Stimulated activated CD4-positive, alpha-beta T cell treated with anti-CD3 and anti-CD28 coated beads, Interleukin-4, amount 100 ng/mL, for 1 hour (primary cell): ENCODE results near the gene NTRK2.
"Not testable (repeated sequence)": the region's sequence is repeated elsewhere in the genome, so short reads cannot be mapped to it uniquely, and the experiment has no call there.

Source experiments
- DNase-seq: peaks from one replicate; pipeline ENCODE4 v3.0.0-alpha.2; 2020

NTRK2 gene

DNA sequence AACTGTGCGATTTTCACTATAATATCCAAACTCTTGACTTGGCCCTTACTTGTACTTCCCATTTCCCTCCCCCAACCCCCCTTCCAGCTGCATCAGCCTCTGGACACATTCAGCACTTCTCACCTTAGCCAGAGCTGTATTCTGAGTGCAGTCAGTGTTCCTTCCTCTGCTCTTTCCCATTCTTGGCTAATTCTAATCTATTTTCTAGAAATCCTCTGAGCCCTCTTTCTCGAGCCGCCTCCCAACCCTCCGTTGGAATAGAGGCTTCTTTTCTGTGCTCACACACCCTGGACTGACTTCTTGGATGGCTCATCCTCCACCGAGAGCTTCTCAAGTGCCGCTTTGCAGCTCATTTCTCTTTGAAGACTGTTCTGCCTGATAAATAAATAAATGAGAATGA lies 188.8 kb downstream of the NTRK2 start:
- DNase-seq: no peak

DNA sequence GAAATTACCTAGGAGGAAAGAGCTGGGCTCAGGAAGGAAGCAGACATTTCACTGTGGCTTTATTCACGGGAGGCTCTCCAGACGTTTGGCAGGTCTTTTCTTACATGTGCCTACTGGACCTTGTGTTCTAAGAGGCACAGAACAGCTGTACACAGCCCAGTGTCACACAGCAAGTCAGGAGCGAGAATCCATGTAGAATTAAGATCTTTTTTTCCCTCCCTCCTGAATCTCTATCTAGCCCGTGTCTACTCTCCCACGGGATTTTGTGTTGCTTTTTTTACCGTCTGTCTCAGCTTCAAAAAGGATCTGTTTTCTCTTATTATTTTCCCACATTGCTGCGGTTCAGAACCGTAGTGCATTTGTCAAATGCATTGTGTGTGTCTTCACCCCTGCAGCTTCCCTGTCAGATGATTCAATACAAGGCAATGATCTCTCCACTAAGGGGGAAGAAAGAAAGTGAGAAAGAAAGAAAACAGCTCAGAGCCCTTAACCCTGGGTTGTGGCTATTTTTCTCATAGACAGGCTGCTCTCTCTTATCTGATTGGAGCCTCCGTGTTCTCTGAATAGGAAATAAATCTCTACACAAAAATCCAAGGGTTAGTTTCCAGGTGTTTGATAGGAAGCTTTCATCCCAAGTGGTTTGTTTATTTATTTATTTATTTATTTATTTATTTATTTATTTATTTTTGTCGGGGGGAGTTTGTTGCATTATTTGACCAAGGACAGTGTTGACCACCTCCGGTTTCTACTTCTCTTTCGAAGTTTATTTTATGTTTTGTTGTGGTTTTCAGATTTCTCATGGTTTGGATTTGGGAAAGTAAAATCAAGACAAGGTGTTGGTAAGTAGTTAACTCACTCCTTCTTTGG lies 191.0 kb downstream of the NTRK2 start:
- no peak for DNase-seq

DNA sequence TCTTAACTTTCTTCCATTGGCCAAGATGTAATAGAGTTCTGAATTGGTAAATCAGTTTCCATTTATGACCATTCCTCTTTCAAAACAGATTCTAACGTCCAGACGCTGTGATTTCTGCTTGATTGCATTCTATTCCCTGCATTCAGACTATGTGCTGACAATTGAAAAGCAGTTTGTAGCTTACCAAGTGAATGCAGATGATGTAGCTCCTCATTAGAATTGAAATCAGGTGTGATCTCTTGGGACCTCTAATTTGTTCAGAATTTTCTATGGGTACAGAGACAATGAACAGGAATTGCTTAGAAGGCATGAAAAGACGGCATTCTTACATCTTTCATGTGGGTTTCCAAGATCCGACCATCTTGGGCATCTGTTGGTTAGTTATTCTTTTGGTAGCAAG lies 191.9 kb downstream of the NTRK2 start:
- DNase-seq: no peak

DNA sequence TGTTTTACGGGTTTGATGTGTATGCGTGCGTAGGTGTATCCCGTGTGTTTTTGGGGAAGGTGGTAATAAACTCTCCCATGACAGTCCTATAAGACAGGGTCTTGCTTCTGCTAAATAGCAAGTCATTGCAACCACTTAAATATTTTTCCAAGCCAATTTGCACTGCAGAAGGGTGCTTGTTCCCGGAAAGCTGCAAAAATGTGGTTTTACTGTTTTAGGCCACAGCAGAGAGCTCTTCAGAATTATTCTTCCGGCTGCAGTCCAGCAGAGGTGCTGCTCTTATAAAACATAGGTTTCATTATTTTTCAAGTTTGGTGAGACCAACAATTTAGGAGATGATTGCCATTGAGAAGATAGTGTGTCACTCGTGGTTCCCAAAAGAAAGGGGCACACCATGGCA lies 192.8 kb downstream of the NTRK2 start:
- DNase-seq: no peak

DNA sequence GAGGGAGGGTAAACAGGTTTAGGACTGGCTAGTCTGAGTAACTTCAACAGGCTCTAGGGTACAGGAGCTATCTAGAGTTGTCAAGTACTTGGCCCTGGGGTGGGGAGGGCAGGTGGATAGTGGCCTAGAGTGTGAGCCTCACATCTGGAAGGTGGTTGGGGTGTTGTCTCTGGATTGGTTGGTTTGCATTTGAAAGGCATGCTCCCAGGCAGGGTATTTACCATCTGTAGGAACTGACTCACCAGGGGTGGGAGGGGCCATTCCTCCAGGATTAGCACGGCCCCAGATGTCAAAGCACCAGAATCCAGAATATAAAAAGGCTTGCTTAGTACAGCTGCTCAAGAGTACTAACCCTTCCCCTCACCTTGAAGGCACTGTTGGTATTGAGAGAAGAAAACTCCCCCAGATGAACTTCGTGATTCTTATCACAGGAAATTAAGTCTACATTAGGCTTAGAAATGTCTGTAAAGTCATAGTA lies 193.3 kb downstream of the NTRK2 start:
- no peak for DNase-seq

DNA sequence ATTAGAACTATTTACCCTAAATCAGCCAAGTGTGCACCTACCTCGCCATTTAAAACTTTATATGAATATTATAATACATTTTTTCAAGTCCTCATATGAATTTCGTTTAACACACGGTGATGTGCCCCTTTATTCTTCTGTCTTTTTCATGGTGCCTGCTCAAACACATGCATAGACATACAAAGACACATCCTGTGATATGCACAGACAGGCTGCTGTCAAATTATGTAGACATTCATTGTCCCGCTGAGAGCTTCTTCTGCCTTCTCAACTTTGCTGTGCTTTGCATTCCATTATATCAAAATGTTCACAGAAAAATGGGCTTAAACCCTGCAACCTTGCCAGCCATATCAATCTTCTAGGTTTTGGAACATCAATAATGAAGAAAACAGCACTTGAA lies 193.8 kb downstream of the NTRK2 start:
- no peak for DNase-seq

DNA sequence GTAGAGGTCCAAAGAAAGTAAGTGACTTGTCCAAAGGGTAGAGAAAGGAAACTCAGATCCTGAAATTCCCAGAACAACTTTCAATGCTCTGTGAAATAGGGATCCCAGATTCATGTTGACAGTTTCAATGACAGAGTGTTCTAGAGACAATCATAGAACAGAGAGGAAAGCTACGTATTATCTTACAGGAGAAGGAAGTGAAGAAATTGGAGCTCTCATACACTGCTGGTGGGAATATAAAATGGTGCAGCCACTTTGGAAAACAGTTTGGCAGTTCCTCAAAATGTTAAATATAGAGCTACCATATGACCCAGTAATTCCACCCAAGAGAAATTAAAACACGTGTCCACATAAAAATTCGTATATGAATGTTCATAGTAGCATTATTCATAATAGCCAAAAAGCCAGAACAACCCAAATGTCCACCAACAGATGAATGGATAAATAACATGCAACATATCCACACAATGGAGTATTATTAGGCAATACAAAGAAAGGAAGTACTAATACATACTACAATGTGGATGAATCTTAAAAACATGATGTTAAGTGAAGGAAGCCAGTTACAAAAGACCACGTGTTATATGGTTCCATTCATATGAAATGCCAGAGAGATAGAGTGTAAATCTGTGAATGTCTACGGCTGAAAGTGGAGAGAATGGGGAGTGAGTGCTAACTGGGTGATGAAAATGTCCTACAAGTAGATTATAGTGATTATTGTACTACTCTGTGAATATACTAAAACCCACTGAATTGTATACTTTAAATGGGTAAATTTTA lies 197.1 kb downstream of the NTRK2 start:
- DNase-seq: no peak

DNA sequence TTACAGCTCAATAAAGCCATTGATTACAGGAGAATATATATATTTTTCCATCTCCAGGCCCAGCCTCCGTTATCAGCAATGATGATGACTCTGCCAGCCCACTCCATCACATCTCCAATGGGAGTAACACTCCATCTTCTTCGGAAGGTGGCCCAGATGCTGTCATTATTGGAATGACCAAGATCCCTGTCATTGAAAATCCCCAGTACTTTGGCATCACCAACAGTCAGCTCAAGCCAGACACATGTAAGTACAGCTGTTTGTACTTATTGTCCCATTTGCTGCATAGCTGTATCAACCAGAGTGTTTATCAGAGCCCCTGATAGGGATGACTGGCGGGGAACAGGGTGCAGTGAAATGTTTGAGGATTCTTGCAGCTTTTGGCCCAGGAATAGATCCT lies 197.7 kb downstream of the NTRK2 start:
- DNase-seq: no peak

DNA sequence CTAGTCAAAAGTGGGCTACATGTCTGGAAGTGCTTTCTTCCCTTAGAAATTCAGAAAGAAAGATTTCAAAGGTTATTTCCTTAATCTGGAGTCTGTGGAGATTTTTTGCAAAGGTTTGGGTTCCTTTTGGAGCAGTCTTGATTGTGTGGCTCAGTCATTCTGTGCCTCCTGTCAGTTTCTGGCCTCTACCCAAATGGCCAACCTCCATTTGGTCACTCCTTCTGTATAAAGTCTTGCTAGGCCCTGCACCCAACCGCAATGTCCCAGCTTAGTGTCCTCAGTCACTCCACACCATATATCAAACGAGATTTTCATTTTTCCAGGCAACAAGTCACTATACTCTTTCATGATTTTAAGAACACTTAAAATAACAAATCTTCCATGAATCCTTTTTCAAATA lies 199.6 kb downstream of the NTRK2 start:
- no peak for DNase-seq

DNA sequence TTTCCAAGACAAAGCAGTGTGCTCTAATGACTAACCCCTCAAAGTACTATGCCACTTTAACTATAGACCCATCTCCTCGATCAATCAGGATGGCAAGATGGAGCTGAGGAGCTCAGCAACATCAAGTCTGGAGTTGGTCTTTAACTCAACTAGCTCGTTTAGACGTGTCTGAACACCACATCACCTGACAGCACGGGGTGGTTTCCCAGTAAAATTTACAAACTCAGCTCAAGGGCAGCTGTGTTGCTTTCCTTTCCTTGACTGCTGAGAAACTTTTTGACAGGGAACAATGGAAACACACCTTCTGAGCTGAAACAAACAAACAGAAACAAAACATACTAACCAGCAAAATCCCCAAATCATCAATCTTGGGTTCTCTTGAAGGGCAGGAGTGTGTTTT lies 202.5 kb downstream of the NTRK2 start:
- no peak for DNase-seq

DNA sequence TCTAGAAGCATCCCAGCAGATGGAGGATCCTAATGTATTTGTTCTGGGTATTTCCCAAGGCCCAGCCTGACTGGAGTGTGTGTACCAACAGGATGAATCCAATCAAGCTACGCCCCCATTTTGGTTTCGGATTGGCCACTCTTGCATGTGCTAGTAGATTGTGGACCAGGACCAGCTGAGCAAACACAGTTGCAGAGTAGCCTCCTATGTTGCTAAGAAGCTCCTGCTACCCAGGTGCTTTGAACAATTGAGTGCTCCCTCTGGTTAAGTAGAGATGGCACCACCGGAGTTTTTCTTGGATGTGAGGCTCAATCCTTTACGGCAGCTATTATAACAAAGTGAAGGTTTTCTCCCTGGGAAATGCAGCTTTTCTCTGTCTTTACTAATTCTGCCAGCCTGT lies 204.5 kb downstream of the NTRK2 start:
- no peak for DNase-seq

DNA sequence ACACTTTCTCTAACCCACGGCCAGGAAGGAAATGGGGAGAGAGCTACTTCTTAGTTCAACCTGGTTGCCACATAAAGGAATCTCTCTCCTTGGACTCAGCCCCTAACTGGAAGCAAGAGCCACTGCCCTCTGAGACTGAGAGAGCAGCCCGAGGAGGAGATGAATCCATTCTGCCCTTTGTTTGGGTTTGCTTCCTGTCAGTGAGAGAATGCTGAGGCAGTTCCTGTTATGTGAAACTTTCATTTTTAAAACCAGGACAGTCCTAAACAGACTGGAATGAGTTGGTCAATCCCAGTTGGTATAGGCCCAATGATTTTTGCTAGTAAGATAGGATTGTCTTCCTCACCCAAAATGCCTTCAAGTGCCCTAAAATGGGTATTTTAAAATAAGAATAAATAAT lies 205.1 kb downstream of the NTRK2 start:
- DNase-seq: no peak

DNA sequence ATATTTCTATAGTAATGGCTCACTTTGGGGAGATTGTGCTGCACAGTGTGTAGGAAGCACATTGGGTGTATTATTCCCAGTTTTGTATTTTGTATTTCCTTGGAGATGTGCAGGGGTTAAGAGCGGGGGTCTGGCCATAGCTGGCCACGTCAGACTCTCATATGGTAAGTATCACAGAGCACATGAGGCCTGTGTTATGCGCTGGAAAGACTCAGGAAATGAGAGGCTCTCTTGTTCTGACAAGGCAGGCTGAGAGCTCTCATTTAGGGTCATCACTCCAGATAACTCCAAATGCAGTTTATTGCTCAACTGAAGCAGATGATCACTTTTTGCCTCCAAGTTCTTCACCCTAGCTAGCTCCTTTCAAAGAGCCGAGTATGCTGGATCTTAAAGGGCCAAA lies 205.7 kb downstream of the NTRK2 start:
- no peak for DNase-seq

DNA sequence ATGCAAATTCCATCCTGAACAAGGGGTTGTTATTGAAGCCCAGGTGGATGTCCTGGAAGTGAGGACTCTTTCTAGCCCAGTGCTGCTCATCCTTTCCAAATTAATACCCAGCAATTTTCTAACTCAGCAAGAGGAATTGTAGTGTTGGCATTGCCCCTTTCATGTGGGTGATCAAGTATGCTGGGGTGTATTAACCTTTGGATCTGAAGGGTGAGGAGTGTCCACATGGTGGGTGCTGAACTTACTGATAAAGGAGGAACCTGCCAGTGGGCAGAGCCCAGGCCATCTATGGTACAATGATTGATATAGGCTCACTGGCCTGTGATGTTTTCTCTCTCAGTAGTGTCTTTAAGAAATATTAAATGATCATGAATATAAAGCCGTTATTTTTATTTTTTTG lies 210.1 kb downstream of the NTRK2 start:
- no peak for DNase-seq

DNA sequence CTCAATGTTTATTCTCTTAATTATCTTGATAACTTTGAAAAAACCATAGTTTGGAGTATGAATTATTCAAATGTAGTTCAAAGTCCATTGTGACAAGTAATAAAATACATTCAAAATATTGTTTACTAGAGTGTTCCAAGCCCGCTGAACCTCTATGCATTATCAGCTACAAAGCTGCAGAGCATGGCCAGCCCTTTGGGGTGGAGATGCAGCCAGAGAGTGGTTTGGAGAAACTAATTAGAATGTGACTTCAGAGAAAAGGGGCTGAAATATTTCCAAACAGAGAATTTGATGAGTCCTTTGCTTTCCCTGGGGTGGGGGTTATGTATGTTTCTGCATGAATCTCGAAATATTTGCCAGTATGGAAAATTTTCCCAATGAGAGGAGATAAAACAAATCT lies 211.3 kb downstream of the NTRK2 start:
- DNase-seq: no peak

DNA sequence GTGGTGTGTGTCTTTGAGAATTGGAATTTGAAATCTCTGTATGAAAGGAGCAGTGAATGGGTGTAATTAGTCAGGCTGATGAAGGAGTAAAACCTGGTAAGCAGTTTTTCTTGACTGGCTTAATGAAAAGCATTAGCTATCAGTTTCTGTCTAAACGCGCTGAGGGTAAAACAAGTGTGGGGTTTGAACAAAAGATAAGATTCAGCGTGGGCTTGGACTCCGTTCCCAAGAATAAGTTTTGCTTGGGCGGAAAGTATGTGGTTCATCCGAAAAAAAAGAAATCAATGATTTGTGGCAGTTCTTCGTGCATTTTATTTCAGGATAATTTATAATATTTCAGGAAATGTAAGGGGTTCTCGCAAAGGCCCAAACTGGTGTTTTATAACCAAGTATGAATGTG lies 217.3 kb downstream of the NTRK2 start:
- DNase-seq: no peak

DNA sequence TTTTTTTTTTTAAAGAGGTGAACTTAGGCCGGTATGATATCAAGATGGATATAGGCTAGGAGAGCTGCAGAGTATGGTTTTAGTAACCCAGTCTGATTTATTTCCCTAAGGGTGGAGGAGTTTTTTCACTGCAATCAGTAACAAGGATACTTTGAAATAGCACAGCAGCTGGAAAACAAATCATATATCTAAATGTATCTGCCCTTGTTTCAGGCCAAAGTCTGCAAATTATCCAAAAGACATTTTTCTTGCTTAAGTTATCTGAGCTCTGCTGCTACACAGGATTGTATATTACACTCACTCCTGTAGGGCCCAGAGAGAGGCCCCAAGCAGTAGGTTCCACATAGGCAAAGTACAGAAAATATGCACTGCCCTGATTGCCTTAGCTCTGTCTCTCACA lies 222.4 kb downstream of the NTRK2 start:
- no peak for DNase-seq

DNA sequence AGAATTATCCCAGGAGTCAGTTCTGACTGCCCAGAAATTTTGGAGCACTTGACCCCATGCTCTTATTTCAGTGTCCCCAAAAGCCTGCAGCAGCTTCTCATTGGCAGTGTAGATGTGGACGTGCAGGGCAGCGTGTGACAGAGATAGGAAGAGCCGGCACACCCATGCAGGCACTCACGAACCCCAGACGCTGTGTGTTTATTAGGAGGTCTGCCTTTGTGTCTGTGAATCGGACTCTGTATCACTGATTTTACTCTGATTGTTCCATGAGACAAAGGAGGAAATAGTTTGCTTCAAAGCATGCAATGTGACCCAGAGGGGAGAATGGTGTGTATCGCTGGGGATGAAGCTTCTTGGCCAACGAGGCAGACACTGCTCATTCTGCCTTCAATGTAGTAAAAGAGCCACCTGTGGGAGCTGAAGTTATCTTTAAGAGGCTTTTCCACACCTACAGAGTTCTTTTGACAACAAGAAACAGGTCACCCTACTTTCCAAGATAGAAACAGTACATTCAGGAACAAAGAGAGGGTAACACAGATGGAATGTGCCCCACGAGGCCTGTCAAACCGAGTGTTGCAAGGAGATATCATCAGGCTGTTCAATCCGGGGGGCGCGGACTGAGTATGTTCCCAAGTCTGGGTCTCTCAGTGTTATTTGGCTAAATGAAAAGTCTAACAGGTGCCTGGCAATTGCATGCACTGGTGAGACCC lies 224.0 kb downstream of the NTRK2 start:
- DNase-seq: no peak

DNA sequence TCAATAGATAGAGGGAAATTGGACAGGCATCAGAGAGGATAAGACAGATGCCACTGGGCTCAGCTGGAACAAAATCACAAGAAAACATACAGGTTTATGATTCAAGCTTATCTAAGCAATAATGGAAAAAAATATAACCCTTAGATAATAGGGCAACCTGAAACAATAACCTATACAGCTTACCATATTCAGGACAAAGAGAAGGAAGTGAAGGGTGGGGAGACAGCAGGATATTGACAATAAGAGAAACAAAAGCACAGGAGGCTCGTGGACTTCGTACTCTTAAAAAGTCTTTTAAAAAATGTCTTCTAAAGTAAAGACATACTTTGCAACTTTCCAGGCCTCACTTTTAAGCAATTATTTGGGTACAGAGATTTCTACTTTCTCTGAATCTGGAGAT lies 225.3 kb downstream of the NTRK2 start:
- no peak for DNase-seq

DNA sequence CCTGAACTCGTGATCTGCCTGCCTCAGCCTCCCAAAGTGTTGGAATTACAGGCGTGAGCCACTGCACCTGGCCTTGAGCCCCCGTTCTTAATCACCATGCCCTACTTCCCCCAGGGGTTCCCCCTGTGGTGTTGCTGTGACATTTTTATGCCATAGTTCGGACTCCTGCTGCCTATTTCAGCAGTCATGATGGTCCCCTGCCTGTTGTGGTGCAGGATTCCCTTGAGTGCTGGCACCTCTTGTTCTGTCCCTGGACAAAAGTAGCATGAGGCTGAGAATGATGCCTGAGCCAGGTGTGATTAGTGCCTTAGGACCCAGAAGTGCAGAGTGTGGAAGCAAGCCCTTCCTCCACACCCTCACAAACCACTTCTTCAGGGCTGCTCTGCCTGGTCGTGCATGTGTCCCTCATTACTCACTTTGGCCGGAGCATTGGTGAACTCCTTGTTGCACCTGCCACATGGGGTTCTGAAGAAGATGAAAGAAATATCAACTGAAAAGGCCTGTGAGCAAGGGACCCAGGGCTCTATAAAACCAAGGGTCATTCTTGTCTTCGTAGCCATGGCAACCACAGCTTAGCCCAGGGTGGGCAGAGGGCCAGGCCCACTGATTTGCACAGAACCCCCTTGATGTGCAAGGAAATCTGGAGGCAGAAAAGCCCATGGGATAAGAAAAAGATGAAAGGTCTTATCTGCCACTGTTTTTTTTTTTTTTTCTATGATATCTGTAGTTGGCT lies 228.0 kb downstream of the NTRK2 start:
- no peak for DNase-seq

DNA sequence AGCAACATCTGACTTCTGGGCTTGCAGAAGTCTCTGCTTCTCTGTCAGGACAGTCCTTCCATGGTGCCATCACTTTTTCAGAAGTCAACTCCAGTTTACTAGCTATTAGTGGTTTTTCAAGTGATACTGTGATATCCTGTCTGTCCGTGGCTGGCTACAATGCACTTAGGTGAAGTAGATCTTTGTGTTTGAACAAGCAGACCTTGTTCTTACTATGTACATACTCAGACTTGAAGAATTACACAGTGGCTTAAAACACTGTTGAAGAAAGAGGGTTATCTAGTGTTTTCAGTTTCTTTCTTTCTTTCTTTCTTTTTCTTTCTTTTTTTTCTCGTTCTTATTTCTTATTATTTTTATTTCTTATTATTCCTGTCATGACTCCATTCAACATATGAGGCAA lies 228.7 kb downstream of the NTRK2 start:
- no peak for DNase-seq

DNA sequence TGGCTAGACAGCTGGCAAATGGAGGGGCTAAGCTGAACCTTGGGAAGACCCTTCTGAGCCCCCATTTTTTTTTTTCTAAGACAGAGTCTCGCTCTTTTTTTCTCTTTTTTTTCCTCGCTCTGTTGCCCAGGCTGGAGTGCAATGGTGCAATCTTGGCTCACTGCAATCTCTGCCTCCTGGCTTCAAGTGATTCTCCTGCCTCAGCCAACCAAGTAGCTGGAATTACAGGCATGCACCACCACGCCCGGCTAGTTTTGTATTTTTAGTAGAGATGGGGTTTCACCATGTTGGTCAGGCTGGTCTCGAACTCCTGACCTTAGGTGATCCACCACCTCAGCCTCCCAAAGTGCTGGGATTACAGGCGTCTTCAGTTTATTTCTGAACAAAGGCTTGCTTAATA lies 229.1 kb downstream of the NTRK2 start:
- DNase-seq: not testable (repeated sequence)

DNA sequence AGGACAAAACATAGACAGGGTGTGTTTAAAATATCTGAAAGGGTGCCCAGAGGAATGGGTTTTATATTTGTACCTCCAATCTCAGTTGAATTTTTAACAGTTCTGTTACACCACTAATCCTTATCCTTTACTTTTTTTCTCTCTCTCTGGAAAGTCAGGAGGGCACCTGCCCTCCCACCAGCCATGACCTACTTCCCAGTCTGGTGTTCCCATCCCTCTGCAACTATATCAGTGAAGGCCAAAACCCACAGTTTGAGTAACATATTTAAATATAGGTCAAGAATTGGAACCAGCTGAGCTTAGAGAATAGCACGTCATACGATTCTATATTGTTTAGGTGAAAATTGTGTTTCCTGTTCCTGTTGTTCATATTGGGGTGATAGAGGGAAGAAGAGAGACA lies 229.8 kb downstream of the NTRK2 start:
- no peak for DNase-seq
